Activated CD8-positive, alpha-beta memory T cell treated with anti-CD3 and anti-CD28 coated beads for 36 hours (primary cell): Measurements from ENCODE around the gene CALM3. TPM values are rescaled to one million over a fixed set of nuclear protein-coding genes. Genes with fewer than 3 reads are reported as not detected.

Source experiments
- CTCF ChIA-PET: fragments of 350-600 bp; sonication (Branson Sonifier 250); formaldehyde crosslinking; loops from one replicate; lab custom pipeline; 2021; ENCODE audit warnings: antibody characterized with exemption; lab: Charles Lee
- POLR2A ChIA-PET: fragments of 350-600 bp; sonication (Branson Sonifier 250); formaldehyde crosslinking; loops from one replicate; lab custom pipeline; 2021; ENCODE audit warnings: antibody characterized with exemption; lab: Charles Lee
- total RNA-seq, 2 experiments: library from RNA; stranded (reverse); gene quantifications; one replicate each; pipeline ENCODE4 v1.2.3, GENCODE V29; 2021

The CALM3 gene
- total RNA-seq, 2 experiments from 2014 or later = 454 to 460 TPM

DNA sequence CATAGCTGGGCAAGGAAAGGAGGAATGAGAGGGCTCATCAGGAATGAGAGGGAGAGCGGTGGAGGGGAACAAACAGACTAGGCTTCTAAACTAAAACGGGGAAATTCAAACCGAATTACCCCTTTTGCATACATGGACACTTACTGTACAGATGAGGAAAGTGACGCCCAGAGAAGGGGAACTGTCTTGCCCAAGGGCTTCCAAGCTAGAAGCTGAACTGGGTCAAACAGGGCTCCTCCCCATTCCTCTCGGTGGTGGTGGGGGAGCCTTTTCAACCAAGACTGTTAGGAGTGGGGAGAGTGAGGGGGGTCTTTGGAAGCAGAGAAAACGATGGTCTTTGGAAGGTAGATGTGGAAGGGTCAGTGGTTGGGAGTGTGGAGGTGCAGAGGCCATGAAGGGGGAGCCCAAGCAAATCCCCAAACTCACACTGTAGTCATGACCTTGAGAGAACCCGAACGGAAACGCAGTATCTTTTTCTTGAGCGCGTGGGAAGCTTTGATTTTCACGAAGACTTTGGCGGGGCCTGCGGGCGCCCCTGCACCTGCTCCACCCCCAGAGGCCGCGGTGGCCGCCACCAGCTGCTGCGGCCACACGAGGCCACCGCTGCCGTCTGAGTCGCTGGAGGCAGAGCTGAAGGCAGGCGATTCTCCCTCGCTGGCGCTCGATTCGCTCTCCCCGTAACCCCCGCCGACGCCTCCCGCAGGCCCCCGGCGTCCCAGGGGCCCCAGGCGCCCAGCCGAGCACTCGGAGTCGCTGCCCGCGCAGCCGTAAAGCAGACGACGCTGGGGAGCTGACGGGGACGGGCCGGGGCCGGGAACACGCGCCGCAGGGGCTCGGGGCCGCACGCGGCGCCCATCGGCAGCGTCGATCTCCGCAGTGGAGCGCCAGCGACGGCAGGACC lies 47.2 kb downstream of the CALM3 start:
- CTCF ChIA-PET = interaction anchor here (1.7 kb wide), 1 partner anchor 13 kb away, joined by 7 read pairs; the partner anchor contains the start of gene DACT3
- POLR2A ChIA-PET = no interaction called here

DNA sequence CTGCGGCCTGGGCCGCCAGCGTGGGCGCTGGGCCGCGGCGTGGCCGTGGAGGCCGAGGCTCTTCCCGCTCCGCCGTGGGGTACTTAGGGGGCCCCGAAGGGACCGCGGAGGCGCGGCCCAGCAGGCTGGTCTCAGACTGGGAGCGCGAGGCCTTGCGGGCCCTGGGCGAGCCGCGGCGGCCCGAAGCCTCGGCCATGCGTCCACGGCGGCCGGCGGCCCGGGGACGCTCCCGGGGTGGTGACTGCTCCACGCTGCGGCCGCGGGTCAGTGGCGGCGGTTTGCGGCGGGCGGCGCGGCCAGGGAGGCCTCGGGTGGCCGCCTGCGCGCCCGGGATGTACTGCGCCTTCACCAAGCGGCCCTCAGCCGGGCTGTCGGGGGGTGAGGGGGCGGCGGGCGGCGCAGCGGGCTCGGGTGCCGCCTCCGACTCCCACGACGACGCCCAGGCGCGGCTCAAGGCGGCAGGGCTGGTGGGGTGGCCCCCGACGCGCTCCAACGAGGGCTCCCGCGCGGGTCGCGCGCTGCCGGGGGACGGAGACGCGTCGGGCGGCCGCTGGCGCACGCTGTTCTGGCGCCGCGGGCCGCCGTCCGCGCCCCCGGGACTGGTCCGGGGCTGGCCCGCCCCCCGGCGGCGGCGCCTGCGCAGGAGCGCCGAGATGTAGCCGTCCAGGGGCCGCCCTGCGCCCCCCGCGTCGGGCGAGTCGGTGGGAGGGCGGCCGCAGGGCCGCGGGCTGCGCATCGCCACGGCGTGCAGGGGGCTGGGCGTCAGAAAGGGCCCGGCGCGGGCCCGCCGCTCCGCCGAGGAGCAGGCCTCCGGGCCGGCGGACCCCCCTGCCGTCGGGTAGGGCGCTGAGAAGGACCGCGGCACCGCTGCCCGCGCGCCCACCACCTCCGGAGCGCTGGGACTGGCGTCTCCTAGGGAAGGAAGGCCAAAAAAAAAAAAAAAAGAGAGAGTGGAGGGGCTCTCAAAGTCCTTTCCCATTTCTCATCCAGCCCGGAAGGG lies 48.1 kb downstream of the CALM3 start:
- CTCF ChIA-PET = interaction anchor here (1.7 kb wide), 1 partner anchor 13 kb away, joined by 7 read pairs; the partner anchor contains the start of gene DACT3
- POLR2A ChIA-PET = no interaction called here

GRCh38 chr19:46650445-46650844 lies 49.3 kb downstream of the CALM3 start:
- CTCF ChIA-PET = no interaction called here
- POLR2A ChIA-PET = no interaction called here

- ChIA-PET CTCF (no interaction called here), POLR2A (no interaction called here)
Measured at GRCh38 chr19:46654621-46655152, 53.6 kb downstream of the CALM3 start.

DNA sequence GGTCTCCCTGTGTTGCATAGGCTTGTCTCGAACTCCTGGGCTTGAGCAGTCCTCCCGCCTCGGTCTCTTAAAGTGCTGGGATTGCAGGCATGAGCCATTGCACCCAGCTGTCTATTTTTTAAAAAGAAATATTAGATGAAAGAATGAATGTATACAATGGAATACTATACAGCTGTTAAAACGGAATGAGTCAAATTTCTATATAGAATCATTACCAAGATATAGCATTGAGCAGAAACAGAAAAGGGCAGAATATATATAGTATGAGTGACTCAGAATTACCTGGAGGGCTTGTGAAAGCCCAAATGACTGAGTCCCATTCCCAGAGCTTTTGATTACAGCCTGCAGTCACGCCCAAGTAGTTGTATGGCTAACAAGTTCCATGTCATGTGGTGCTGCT lies 55.4 kb downstream of the CALM3 start:
- ChIA-PET POLR2A (no interaction called here), CTCF (interaction anchor here (0.7 to 1.0 kb wide), 3 partner anchors 13 to 309 kb away, joined by 3 to 4 read pairs (median 4); partner anchors contain the start of gene GNG8)

DNA sequence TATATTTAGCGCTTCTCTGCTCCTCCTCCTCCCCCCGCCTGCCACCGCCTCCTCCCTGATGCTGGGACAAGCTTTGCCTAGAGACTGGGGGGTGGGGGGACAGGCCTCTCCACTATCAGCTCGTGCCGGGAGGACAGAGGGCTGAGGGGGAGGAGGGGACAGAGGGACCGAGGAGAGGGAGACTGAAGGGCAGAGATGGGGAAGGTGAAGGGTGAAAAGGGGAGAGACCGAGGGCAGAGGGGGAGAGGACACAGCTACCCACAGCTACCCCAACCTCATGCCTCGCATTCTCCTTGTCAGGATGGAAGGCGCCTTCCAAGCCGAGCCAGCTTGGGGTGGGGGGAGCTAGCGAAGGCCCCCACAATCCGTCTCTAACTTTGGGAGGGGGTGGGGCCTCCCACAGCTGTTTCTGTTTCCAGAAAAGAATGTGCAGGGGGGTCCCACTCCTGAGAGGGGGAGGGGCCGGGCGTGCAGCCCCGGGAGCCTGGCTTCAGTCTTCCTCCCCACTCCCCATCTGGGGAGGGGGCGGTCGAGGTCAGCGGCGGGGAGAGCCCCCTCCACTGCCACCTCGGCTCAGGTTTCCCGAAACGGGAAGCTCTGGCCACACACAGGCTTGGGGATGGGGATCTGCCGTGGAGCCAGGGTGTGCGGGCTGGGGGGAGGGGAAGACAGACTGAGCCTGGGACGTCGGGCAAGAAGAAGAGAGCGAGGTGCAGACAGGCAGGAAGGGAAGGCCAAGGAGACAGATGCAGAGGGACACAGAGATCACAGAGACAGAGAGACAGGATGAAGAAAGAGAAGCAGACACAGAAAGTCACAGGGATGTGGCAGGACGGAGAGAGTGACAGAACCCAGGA lies 58.2 kb downstream of the CALM3 start:
- CTCF ChIA-PET = interaction anchor here (0.6 to 6.4 kb wide), 3 partner anchors 44 to 370 kb away, joined by 3 to 112 read pairs (median 4); no protein-coding TSS in a partner anchor

GRCh38 chr19:46660008-46660517 lies 58.9 kb downstream of the CALM3 start:
- ChIA-PET POLR2A (no interaction called here), CTCF (interaction anchor here (1.0 to 6.4 kb wide), 2 partner anchors 44 to 45 kb away, joined by 4 to 112 read pairs; no protein-coding TSS in a partner anchor)

More for the DNA sequence above, 58.2 kb downstream of the CALM3 start:
- POLR2A ChIA-PET = no interaction called here

Other genes starting within 250 kb of the CALM3 start
- not detected for gene CCDC8, start 187.8 kb upstream of the CALM3 start, total RNA-seq
- not detected for gene PNMA8C, start 172.4 kb upstream of the CALM3 start, total RNA-seq
- 1 to 10 TPM; 1.1 to 1.2 TPM for gene PNMA8A, start 129.8 kb upstream of the CALM3 start, total RNA-seq
- under 1 TPM in 1 of 2 experiments, not detected in 1; 0.08 TPM for gene PNMA8B, start 105.5 kb upstream of the CALM3 start, total RNA-seq
- gene PTGIR, start 23.8 kb downstream of the CALM3 start, total RNA-seq = 10 to 100 TPM; 24.2 to 24.8 TPM
- gene GNG8, start 34.9 kb downstream of the CALM3 start, total RNA-seq = 10 to 100 TPM in 1 of 2 experiments, 1 to 10 TPM in 1; 8.6 to 12.2 TPM
- 1 to 10 TPM; 1.8 to 2.0 TPM for gene DACT3, start 59.9 kb downstream of the CALM3 start, total RNA-seq
- gene PRKD2, start 115.8 kb downstream of the CALM3 start, total RNA-seq = 10 to 100 TPM; 60.5 to 65.2 TPM
- gene FKRP, start 144.7 kb downstream of the CALM3 start, total RNA-seq = 10 to 100 TPM; 17.8 to 18.9 TPM
- gene STRN4, start 145.1 kb downstream of the CALM3 start, total RNA-seq = 10 to 100 TPM; 66.1 to 69.6 TPM
- 100 to 1,000 TPM; 438 to 447 TPM for gene SLC1A5, start 187.3 kb downstream of the CALM3 start, total RNA-seq
- 100 to 1,000 TPM; 117 TPM for gene AP2S1, start 249.5 kb downstream of the CALM3 start, total RNA-seq